Jurkat, Clone E6-1 (cell line): ENCODE results near the gene CYTH4. TPM values are rescaled to one million over a fixed set of nuclear protein-coding genes. Genes with fewer than 3 reads are reported as not detected.
"Not testable (repeated sequence)": the region's sequence is repeated elsewhere in the genome, so short reads cannot be mapped to it uniquely, and the experiment has no call there.

Experiments
- DNase-seq: peaks from one replicate; pipeline ENCODE4 v3.0.0-alpha.2; 2011; ENCODE audit warnings: low read depth, low spot score
- H3K4me3 ChIP-seq: 2 replicates; pipeline ENCODE4 v1.5.1; 2011; ENCODE audit warnings: mild to moderate bottlenecking, low read length, control low read depth, moderate library complexity
- polyA plus RNA-seq: library from polyadenylated mRNA; unstranded; fragments of >200 nt; gene quantifications from one replicate; pipeline ENCODE4 v1.2.1, GENCODE V29; 2012; ENCODE audit warnings: missing spikeins; ENCODE audit not compliant: insufficient read length, insufficient read depth

CYTH4 gene
- polyA plus RNA-seq, result 1.7 TPM

GRCh38 chr22:37282385-37282677, at the start of gene CYTH4:
Gene CYTH4 (plus strand): TSS chr22:37282508. CDS start chr22:37282570, 62 bp downstream.
- DNase-seq, result no peak
- H3K4me3 ChIP-seq, result no peak within 1 kb of the TSS

GRCh38 chr22:37233371-37233750, 48.9 kb upstream of the CYTH4 start:
- H3K4me3 ChIP-seq, DNase-seq: not testable (repeated sequence)

GRCh38 chr22:37233751-37234631, 48.3 kb upstream of the CYTH4 start:
- no peak for DNase-seq
- no peak overlapping the region for H3K4me3 ChIP-seq

- DNase-seq, result no peak
- no peak overlapping the region for H3K4me3 ChIP-seq
These were observed 47.3 kb upstream of the CYTH4 start for GRCh38 chr22:37234736-37235711.

- no peak for DNase-seq
- H3K4me3 ChIP-seq, result no peak overlapping the region
These were observed 46.3 kb upstream of the CYTH4 start for GRCh38 chr22:37235897-37236607.

- no peak for DNase-seq
- H3K4me3 ChIP-seq, result no peak overlapping the region
These were observed 44.7 kb upstream of the CYTH4 start for GRCh38 chr22:37237371-37238268.

GRCh38 chr22:37239336-37240239, 42.7 kb upstream of the CYTH4 start:
- no peak overlapping the region for H3K4me3 ChIP-seq
- no peak for DNase-seq

GRCh38 chr22:37240240-37240940, 41.9 kb upstream of the CYTH4 start:
- no peak overlapping the region for H3K4me3 ChIP-seq
- DNase-seq, result no peak

GRCh38 chr22:37240941-37241320, 41.4 kb upstream of the CYTH4 start:
- no peak for DNase-seq
- no peak overlapping the region; the same call in 1 of the 2 replicates for H3K4me3 ChIP-seq

- DNase-seq, result no peak
- H3K4me3 ChIP-seq, result peak overlapping the region; percentile 80
These were observed 40.8 kb upstream of the CYTH4 start for GRCh38 chr22:37241351-37242142.

- H3K4me3 ChIP-seq, result peak overlapping the region; percentile 80
- DNase-seq, result peak; percentile 81
These were observed 39.9 kb upstream of the CYTH4 start for GRCh38 chr22:37242395-37242918.

GRCh38 chr22:37243402-37244113, 38.8 kb upstream of the CYTH4 start:
- DNase-seq, result no peak
- H3K4me3 ChIP-seq, result peak overlapping the region; percentile 80

GRCh38 chr22:37244114-37244921, 38.0 kb upstream of the CYTH4 start, which contains the start of gene RAC2:
Gene RAC2 (minus strand): TSS chr22:37244269. CDS start chr22:37244148, 121 bp downstream.
- DNase-seq, result peak; percentile 92
- peak within 1 kb of the TSS; percentile 80 for H3K4me3 ChIP-seq

GRCh38 chr22:37244922-37245722, 37.2 kb upstream of the CYTH4 start:
- no peak overlapping the region for H3K4me3 ChIP-seq
- DNase-seq, result no peak
